IPS DF 4.7 (cell line): ENCODE data around the gene MEF2B.

Source experiments
- DNase-seq: peaks from one replicate; pipeline ENCODE4 v3.0.0-alpha.2; 2013; ENCODE audit warnings: low spot score; ENCODE audit errors: extremely low read depth

MEF2B gene

GRCh38 chr19:19170053-19170872, at the start of gene MEF2B:
Gene MEF2B (minus strand): TSS chr19:19170263. CDS start chr19:19150735, 19,528 bp downstream.
- no peak for DNase-seq

- DNase-seq: no peak
Observed at GRCh38 chr19:19218911-19219310, 48.8 kb upstream of the MEF2B start.

DNA sequence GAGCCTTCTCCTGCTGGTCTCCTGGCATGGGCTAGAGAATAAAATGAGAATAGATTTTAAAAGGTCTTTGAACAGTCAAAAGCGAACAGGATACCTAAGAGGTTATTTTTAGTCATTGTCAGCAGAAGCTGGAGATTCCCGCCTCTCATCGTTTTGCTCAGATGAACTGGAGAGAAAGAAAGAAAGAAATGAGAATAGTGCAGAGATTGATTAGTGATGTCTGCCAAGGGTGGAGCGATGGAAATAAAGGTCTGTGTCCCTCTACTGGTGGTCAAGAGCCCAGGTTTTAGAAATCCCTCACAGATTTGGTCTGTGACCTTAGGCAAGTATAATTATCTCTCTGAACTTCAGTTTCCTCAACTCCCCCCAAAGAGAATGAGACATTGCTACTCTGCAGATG, 47.0 kb upstream of the MEF2B start:
- no peak for DNase-seq

DNA sequence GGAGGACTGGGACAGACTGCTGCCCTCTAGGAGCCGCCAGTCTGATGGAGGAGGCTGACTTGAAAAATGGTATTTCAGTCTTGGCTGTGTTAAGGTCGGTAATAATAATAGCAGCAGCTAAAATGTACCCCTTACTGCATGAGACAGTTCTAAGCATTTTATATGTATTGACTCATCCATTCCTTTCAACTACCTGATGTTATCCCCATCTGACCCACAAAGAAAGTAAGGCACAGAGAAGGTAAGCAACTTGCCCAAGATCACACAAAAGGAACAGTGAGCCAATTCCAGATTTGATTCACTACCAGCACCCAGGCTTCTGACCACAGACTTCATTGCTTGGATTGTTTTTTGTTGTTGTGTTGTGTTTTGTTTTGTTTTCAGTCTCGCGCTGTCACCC, 45.7 kb upstream of the MEF2B start:
- no peak for DNase-seq

- DNase-seq: no peak
Observed at GRCh38 chr19:19214892-19215291, 44.8 kb upstream of the MEF2B start.

- DNase-seq: no peak
Observed at GRCh38 chr19:19214159-19214490, 44.1 kb upstream of the MEF2B start.

GRCh38 chr19:19213426-19214158, 43.5 kb upstream of the MEF2B start:
- no peak for DNase-seq

- DNase-seq: no peak
Observed at GRCh38 chr19:19212916-19213315, 42.9 kb upstream of the MEF2B start.

- no peak for DNase-seq
Observed at GRCh38 chr19:19211499-19212420, 41.7 kb upstream of the MEF2B start, which contains the start of gene NCAN. Gene NCAN (plus strand): TSS chr19:19211958. CDS start chr19:19216954, 4,996 bp downstream.

GRCh38 chr19:19209372-19209771, 39.3 kb upstream of the MEF2B start:
- no peak for DNase-seq

DNA sequence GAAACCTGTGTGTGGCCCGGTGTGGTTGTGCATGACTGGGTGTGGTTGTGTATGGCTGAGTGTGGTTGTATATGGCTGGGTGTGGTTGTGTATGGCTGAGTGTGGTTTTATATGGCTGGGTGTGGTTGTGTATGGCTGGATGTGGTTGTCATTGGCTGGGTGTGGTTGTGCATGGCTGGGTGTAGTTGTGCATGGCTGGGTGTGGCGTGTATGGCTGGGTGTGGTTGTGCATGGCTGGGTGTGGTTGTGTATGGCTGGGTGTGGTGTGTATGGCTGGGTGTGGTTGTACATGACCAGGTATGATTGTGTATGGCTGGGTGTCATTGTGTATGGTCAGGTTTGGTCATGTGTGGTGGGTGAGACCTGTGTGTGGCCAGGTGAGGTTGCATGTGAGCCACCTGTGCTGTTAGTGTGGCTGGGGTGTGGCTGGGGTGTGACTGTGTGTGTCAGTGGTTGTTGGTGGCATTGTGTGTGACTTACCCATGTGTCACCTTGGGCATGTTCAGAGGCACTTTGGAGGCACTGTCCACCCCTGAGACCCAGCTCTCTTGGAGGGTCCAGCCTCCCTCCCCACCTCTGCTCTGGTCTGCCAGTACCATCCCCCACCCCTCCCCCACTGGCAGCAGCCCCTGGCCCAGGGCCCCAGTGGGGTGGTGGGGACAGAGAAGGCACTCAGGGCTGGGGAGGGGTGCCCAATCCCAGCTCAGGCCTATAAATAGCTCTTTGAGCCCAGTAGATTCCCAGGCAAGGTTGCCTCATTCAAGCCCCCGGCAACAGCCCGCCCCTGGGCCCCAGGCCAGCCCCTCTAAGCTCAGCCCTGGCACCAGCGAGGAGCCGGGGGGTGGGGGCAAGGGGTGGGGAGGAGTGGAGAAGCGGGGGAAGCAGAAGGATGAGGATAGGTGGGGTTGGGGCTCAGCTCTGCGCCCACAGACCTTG, 37.8 kb upstream of the MEF2B start:
- DNase-seq: no peak

GRCh38 chr19:19206938-19207337, 36.9 kb upstream of the MEF2B start:
- no peak for DNase-seq

DNA sequence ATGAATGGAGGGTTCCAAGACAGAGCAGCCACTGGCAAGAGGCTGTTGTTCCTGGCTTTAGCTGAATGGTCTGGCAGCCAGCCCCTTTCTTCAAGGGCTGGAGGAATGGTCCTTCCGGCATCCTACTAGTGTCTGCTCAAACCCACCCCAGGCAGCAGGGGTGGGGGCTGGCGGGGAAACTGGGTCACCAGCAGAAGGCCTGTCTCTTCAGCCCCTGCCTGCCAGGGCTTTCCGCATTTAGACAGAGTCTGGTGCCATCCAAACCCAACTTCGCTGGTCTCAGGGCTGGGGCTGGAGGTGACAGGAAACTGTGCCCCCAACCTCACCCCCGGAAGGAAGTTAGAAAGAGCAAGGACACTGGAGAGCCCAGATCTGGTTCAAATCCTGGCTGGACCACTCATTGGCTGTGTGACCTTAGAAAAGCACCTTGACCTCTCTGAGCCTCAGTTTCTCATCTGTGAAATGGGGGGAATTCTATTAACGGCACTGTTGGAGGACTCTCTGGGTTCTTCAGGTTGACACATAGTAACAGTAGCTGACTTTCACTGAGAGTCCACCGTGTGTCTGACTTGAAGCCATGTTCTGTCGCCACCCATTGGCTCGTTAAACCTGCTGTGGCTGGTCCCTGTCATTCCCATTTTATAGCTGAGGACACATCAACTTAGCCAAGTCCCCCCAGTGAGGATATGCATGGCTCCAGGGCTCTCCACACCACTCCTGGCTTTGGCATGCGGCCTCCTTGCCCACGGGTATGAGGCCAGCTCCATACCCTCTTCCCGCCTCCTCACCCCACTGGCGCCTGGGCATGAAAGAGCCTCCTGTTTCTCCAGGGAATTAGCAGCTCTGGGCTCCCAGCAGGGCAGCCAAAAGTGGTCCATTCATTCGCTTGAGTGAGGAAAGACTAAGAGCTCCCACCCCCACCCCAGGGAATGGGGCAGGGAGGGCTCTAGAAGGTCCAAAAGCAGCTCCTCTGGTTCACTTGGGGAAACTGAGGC, 35.6 kb upstream of the MEF2B start:
- no peak for DNase-seq

DNA sequence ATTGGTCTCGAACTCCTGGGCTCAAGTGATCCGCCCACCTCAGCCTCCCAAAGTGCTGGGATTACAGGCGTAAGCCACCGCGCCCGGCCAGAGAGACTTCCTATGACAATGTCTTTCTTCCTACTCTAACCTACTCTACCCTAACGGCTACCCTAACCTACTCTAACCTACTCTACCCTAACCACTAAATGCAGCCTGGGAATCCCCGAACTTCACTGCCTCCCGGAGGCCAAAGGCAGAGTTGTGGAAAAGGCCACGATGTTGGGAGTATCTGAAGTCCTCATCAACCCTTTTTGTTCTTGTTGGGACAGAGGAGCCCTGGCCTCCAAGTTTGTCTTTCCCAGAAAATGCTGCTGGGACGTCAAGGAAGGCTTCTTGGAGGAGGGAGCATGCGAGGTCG, 34.1 kb upstream of the MEF2B start:
- DNase-seq: no peak

GRCh38 chr19:19203012-19203856, 33.2 kb upstream of the MEF2B start, which contains the start of gene NR2C2AP:
Gene NR2C2AP (minus strand): TSS chr19:19203414. CDS start chr19:19203060, 354 bp downstream.
- no peak for DNase-seq

DNA sequence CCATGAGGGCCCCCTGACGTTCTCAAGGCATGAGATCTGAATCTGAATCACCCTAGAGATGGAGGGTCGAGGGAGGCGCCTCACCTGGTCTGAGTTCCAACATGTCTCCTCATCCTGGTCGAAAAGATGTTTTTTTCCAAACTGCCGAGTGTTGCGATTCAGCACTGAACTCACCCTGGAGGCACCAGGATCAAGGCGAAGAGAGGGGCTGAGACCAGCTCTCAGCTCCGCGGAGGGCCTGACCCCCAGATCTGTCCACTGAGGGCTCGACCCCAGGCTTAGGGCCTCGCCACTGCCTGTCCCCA, 32.6 kb upstream of the MEF2B start:
- DNase-seq: no peak

- DNase-seq: no peak
Observed at GRCh38 chr19:19201697-19202630, 31.9 kb upstream of the MEF2B start.
